ENCODE data around the gene ACYP1. TPM values are rescaled to one million over a fixed set of nuclear protein-coding genes. Genes with fewer than 3 reads are reported as not detected.

Gene ACYP1
- total RNA-seq, 1 experiment from 2014 or later = 21.3 TPM

DNA sequence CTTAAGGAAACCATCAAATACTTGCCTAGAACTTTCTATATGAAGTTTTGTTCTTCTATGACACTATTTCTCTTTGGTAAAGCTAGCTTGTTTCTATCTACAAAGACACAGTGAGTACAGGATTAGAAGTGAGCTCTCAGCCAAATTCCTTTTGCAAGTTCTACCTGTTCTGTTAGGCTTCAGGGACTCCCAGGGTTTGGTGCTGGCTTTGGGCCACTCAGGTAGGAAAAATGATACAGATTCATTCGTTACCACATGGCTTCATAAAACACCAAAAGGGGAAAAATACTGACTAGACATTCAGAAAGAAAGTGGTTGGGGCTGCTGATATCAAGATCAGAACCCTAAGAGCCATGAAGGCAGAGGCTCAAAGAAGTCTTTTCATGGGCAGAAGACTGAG, 19.4 kb upstream of the ACYP1 start:
- H3K27ac ChIP-seq (ENCODE audit: low read length) = no peak overlapping the region
- no peak overlapping the region for H3K4me3 ChIP-seq (ENCODE audit: low read depth in 2 of 2, low read length in 2 of 2)
- intact Hi-C loops (cut with micrococcal nuclease; ENCODE audit: unreplicated experiment) (loop anchor here (10.0 kb wide), 1 partner anchor 138 kb away; no protein-coding TSS in a partner anchor), in situ Hi-C loops (cut with HindIII; ENCODE audit: low pct_unique_long_range_greater_than_20kb, low sequenced_read_pairs) (no loop called here)
- no TSS peak for BruUV-seq (replicated peaks)
- ATAC-seq = no peak
- CTCF ChIA-PET = no interaction called here
- H3K9me3 ChIP-seq (ENCODE audit: control insufficient read depth, insufficient read depth, low read depth, low read length) = no peaks in the 10 kb centered on the region
- peaks cover 7% of the 10 kb centered on the region; the same call in 1 of the 2 replicates for H3K36me3 ChIP-seq (ENCODE audit: control insufficient read depth, insufficient read depth, low read length)
- POLR2A ChIA-PET = no interaction called here
- DNase-seq (ENCODE audit: low read depth, low spot score) = no peak
- H3K27me3 ChIP-seq (ENCODE audit: control insufficient read depth, insufficient read depth, low read length) = no peaks in the 10 kb centered on the region
- no peaks in the 10 kb centered on the region for H3K4me1 ChIP-seq (ENCODE audit: control insufficient read depth, insufficient read depth, low read length)
- TF ChIP-seq CTCF (IDR thresholded peaks at IDR 0.05) = no peak
- TF ChIP-seq TCF7L2 (IDR thresholded peaks at IDR 0.05; ENCODE audit: low read depth, low read length) = no peak
- no peak for TF ChIP-seq POLR2AphosphoS5 (IDR thresholded peaks at IDR 0.05; ENCODE audit: low read depth, low read length)
- TF ChIP-seq REST (IDR thresholded peaks at IDR 0.05; ENCODE audit: insufficient read depth in 1 of 2, low read depth in 2 of 2, low read length in 1 of 2) = no peak
- no peak for TF ChIP-seq SIN3A (IDR thresholded peaks at IDR 0.05; ENCODE audit: borderline replicate concordance, insufficient read depth, low read depth, low read length)

DNA sequence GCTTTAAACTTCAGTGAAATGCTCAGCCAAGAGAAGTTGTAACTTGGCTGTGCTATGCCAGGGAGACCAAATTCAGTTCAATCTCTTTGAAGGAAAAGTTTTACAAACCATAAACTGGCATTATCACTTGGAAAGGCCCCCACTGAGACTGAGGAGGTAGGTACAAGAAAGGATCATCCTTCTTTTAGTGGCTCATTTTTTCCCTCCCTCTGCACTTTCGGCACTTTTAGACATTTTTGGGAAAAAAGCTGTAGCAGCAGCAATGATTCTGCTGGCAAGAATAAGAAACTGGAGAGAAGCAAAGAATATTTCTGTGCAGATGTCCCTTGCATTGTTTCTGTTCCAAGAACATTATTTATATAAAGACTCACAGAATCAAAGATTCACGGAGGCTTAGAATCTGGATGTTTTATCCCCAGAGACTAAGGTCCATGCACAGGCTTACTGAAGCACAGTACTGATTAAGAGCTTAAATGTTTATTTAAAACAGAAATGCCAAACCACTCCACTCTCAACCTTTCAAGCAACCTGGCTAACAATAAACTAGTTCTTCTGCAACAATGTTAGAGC, 17.9 kb upstream of the ACYP1 start:
- in situ Hi-C loops (cut with HindIII; ENCODE audit: low pct_unique_long_range_greater_than_20kb, low sequenced_read_pairs) = no loop called here
- no peaks in the 10 kb centered on the region for H3K27me3 ChIP-seq (ENCODE audit: control insufficient read depth, insufficient read depth, low read length)
- no peaks in the 10 kb centered on the region for H3K9me3 ChIP-seq (ENCODE audit: control insufficient read depth, insufficient read depth, low read depth, low read length)
- H3K4me3 ChIP-seq (ENCODE audit: low read depth in 2 of 2, low read length in 2 of 2) = no peak overlapping the region
- no TSS peak for BruUV-seq (replicated peaks)
- TF ChIP-seq CTCF (IDR thresholded peaks at IDR 0.05) = no peak
- no peak for TF ChIP-seq TCF7L2 (IDR thresholded peaks at IDR 0.05; ENCODE audit: low read depth, low read length)
- TF ChIP-seq POLR2AphosphoS5 (IDR thresholded peaks at IDR 0.05; ENCODE audit: low read depth, low read length) = no peak
- TF ChIP-seq SIN3A (IDR thresholded peaks at IDR 0.05; ENCODE audit: borderline replicate concordance, insufficient read depth, low read depth, low read length) = no peak
- no peak for TF ChIP-seq REST (IDR thresholded peaks at IDR 0.05; ENCODE audit: insufficient read depth in 1 of 2, low read depth in 2 of 2, low read length in 1 of 2)
- H3K4me1 ChIP-seq (ENCODE audit: control insufficient read depth, insufficient read depth, low read length) = no peaks in the 10 kb centered on the region
- ChIA-PET CTCF (interaction anchor here (0.6 kb wide), 1 partner anchor 18 kb away, joined by 5 read pairs; no protein-coding TSS in a partner anchor), POLR2A (interaction anchor here (0.6 kb wide), 1 partner anchor 39 kb away, joined by 4 read pairs; no protein-coding TSS in a partner anchor)
- ATAC-seq = no peak
- no peak for DNase-seq (ENCODE audit: low read depth, low spot score)
- H3K27ac ChIP-seq (ENCODE audit: low read length) = no peak overlapping the region
- no peaks in the 10 kb centered on the region for H3K36me3 ChIP-seq (ENCODE audit: control insufficient read depth, insufficient read depth, low read length)
- intact Hi-C loops (cut with micrococcal nuclease; ENCODE audit: unreplicated experiment) = loop anchor here (10.0 kb wide), 1 partner anchor 137 kb away; no protein-coding TSS in a partner anchor
